SK-N-SH (cell line): Measurements from ENCODE around the gene GPR137. TPM values are rescaled to one million over a fixed set of nuclear protein-coding genes. Genes with fewer than 3 reads are reported as not detected.

ENCODE experiments used
- CTCF ChIA-PET: fragments of 300-600, 350-600 bp; formaldehyde crosslinking; extraction: SDS; loops from one replicate; lab custom pipeline; 2021; lab: Yijun Ruan, JAX
- POLR2A ChIA-PET: fragments of 350-600 bp; sonication (Branson Sonifier 250); formaldehyde crosslinking; extraction: SDS; loops from one replicate; lab custom pipeline; 2020; ENCODE audit warnings: antibody characterized with exemption, inconsistent platforms; lab: Yijun Ruan, JAX
- DNase-seq: peaks from one replicate; pipeline ENCODE4 v3.0.0; 2012
- H2AFZ ChIP-seq: fragments of 200-600 bp; sonication (generic); 2 replicates; pipeline ENCODE4 v1.8.1; 2016; ENCODE audit warnings: antibody characterized with exemption, mild to moderate bottlenecking, low read depth
- H3F3A ChIP-seq: fragments of 200-600 bp; sonication (generic); replicated peaks from 2 replicates; pipeline ENCODE3; 2016; ENCODE audit warnings: antibody characterized with exemption, mild to moderate bottlenecking; ENCODE audit not compliant: insufficient read depth
- H3K27ac ChIP-seq, 2 experiments: fragments of 200-500 bp in 1 of 2; fragments of 200-600 bp in 1 of 2; sonication (Bioruptor generic) in 1 of 2; sonication (generic), shearing (Covaris generic) in 1 of 2; 2 replicates each; pipeline versions ENCODE4 v1.5.1 to v1.6.1; 2014 to 2016; ENCODE audit warnings: low read depth in 2 of 2, inconsistent platforms in 1 of 2, low read length in 1 of 2, mild to moderate bottlenecking in 1 of 2, mixed read lengths in 1 of 2
- H3K27me3 ChIP-seq: fragments of 200-600 bp; sonication (generic), shearing (Covaris generic); 2 replicates; pipeline ENCODE4 v1.6.1; 2016; ENCODE audit warnings: mixed run types; ENCODE audit not compliant: insufficient read depth
- H3K36me3 ChIP-seq, 2 experiments: fragments of 200-500 bp in 1 of 2; fragments of 200-600 bp in 1 of 2; sonication (Bioruptor generic) in 1 of 2; sonication (generic) in 1 of 2; replicated peaks in 1 of 2; 2 replicates each; pipeline versions ENCODE3 to v1.5.1; 2014 to 2016; ENCODE audit warnings: low read length in 1 of 2, mild to moderate bottlenecking in 1 of 2; ENCODE audit not compliant: insufficient read depth in 2 of 2, control insufficient read depth in 1 of 2
- H3K4me1 ChIP-seq, 2 experiments: fragments of 200-500 bp in 1 of 2; fragments of 200-600 bp in 1 of 2; sonication (Bioruptor generic) in 1 of 2; sonication (generic), shearing (Covaris generic) in 1 of 2; 2 replicates each; pipeline versions ENCODE4 v1.5.1 to v1.6.1; 2014 to 2016; ENCODE audit warnings: low read depth in 1 of 2, low read length in 1 of 2, mixed run types in 1 of 2; ENCODE audit not compliant: insufficient read depth in 2 of 2, control insufficient read depth in 1 of 2
- H3K4me2 ChIP-seq: fragments of 200-600 bp; sonication (generic), shearing (Covaris generic); 2 replicates; pipeline ENCODE4 v1.6.1; 2017; ENCODE audit warnings: mixed run types
- H3K4me3 ChIP-seq, 2 experiments: fragments of 200-500 bp in 1 of 2; fragments of 200-600 bp in 1 of 2; sonication (Bioruptor generic) in 1 of 2; sonication (generic), shearing (Covaris generic) in 1 of 2; 2 replicates each; pipeline versions ENCODE4 v1.5.1 to v1.8.1; 2014 to 2016; ENCODE audit warnings: low read depth in 2 of 2, inconsistent platforms in 1 of 2, low read length in 1 of 2, mild to moderate bottlenecking in 1 of 2, mixed read lengths in 1 of 2, moderate library complexity in 1 of 2
- H3K79me2 ChIP-seq: fragments of 200-600 bp; sonication (generic); 2 replicates; pipeline ENCODE4 v1.8.1; 2017; ENCODE audit warnings: mild to moderate bottlenecking; ENCODE audit not compliant: insufficient read depth
- H3K9ac ChIP-seq: fragments of 200-600 bp; sonication (generic); 2 replicates; pipeline ENCODE4 v1.6.1; 2017; ENCODE audit warnings: mixed run types
- H3K9me2 ChIP-seq: fragments of 200-600 bp; sonication (generic); 2 replicates; pipeline ENCODE4 v1.6.1; 2017; ENCODE audit warnings: mixed run types
- H3K9me3 ChIP-seq: fragments of 200-600 bp; sonication (generic); 2 replicates; pipeline ENCODE4 v1.6.1; 2017; ENCODE audit warnings: mixed run types, mild to moderate bottlenecking, moderate library complexity
- H4K20me1 ChIP-seq: fragments of 200-600 bp; sonication (generic); 2 replicates; pipeline ENCODE4 v1.6.1; 2017; ENCODE audit warnings: mild to moderate bottlenecking, mixed run types; ENCODE audit not compliant: insufficient read depth
- CHD2 ChIP-seq: fragments of 150-350 bp; IDR thresholded peaks from 2 replicates; pipeline ENCODE4 v1.6.1; 2018; ENCODE audit warnings: low read length; ENCODE audit not compliant: partially characterized antibody
- EZH2phosphoT487 ChIP-seq: fragments of 200-600 bp; sonication (generic); IDR thresholded peaks from 2 replicates; pipeline ENCODE4 v1.6.1; 2017; ENCODE audit warnings: low read depth, mixed run types, mild to moderate bottlenecking, antibody characterized with exemption, moderate library complexity, borderline replicate concordance
- MXI1 ChIP-seq: IDR thresholded peaks from 2 replicates; pipeline ENCODE4 v1.6.1; 2012; ENCODE audit warnings: mild to moderate bottlenecking, low read depth, low read length, improper control_type of control experiment
- NRF1 ChIP-seq: IDR thresholded peaks from 2 replicates; pipeline ENCODE4 v1.6.1; 2012; ENCODE audit warnings: low read depth, mild to moderate bottlenecking, low read length
- POLR2AphosphoS5 ChIP-seq: IDR thresholded peaks from 2 replicates; pipeline ENCODE4 v1.6.1; 2012; ENCODE audit warnings: low read depth, low read length
- SIN3A ChIP-seq: IDR thresholded peaks from 2 replicates; pipeline ENCODE4 v1.6.1; 2012; ENCODE audit warnings: low read depth, mild to moderate bottlenecking, low read length, moderate library complexity, borderline replicate concordance
- TAF1 ChIP-seq: IDR thresholded peaks from 2 replicates; pipeline ENCODE4 v1.6.1; 2012; ENCODE audit warnings: low read depth, mild to moderate bottlenecking, low read length, moderate library complexity, borderline replicate concordance
- YY1 ChIP-seq: IDR thresholded peaks from 2 replicates; pipeline ENCODE4 v1.4.0; 2012; ENCODE audit warnings: low read depth, mild to moderate bottlenecking
- WGBS: methylation state at CpG from one replicate; pipeline ENCODE4 v1.1.6; 2017; ENCODE audit warnings: low lambda C conversion rate; 5-methylcytosine and 5-hydroxymethylcytosine counted together
- polyA plus RNA-seq, 3 experiments: library from polyadenylated mRNA; depleted of rRNA; stranded (reverse); fragments of >200 nt; gene quantifications; 2 replicates each; pipeline ENCODE4 v1.2.3, GENCODE V29; 2012
- TF ChIP-seq, protein P1 (sequence below): IDR thresholded peaks from 2 replicates; pipeline ENCODE4 v1.6.1; 2012; ENCODE audit warnings: mild to moderate bottlenecking, low read depth, low read length, moderate library complexity
- TF ChIP-seq, protein P2 (sequence below): fragments of 200-600 bp; sonication (generic); IDR thresholded peaks from 2 replicates; pipeline ENCODE4 v1.6.1; 2017; ENCODE audit warnings: antibody characterized with exemption, mild to moderate bottlenecking, moderate library complexity

GPR137 gene
- polyA plus RNA-seq, 1 of the 3 experiments (the other 2 are of a cell fraction): 29.9 TPM

DNA sequence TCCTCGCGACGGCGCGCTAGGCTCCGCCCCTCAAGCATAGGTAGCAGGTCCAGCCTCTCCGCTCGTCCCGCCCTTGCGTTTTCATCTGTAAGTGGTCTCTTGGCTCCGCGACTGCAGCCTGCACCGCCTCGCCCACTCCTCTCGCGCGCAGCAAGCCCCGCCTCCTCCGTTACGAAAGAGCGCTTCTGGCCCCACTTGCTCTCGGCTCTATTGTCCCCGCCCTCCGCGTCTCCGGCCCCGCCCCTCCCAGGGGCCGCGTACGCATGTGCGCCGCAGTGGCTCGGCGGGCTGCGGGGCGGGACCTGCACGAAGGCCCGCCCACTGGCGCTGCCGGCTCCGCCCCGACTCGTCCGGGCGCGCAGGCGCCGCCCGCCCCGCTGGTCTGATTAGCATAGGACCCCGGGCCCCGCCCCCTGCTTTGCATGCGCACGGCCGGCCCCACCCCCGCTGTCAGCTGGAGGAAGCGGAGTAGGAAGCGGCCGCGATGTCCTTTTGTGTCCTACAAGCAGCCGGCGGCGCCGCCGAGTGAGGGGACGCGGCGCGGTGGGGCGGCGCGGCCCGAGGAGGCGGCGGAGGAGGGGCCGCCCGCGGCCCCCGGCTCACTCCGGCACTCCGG, 19.5 kb downstream of the GPR137 start, which contains the start of gene ESRRA:
TSS of gene ESRRA (plus strand) at position 450 of the 616 bp plus-strand sequence. CDS start 1,656 bp downstream, outside the sequence.
- Histone ChIP-seq H2AFZ (peak within 1 kb of the TSS; percentile 84), H3K4me2 (peak within 1 kb of the TSS; percentile 99), H3K9me2 (no peaks in the 10 kb centered on the region), H3K9ac (peak within 1 kb of the TSS; percentile 68), H3K79me2 (peaks cover 30% of the 10 kb centered on the region; the same call in 1 of the 2 replicates), H3K36me3 (peaks cover 0 to 2% of the 10 kb centered on the region in 2 experiments), H3F3A (peaks cover 12% of the 10 kb centered on the region), H3K4me3 (peak within 1 kb of the TSS; percentile 67 to 82), H3K27me3 (no peaks in the 10 kb centered on the region), H3K4me1 (peaks cover 5 to 18% of the 10 kb centered on the region in 2 experiments; a peak in 2 of 4 replicates), H3K9me3 (no peaks in the 10 kb centered on the region), H4K20me1 (no peaks in the 10 kb centered on the region), H3K27ac (peak within 1 kb of the TSS; percentile 83 to 96)
- under 1% methylated on average over 25 of the region's 81 CpGs for WGBS
- TF ChIP-seq YY1: no peak
- TF ChIP-seq, protein P1, sequence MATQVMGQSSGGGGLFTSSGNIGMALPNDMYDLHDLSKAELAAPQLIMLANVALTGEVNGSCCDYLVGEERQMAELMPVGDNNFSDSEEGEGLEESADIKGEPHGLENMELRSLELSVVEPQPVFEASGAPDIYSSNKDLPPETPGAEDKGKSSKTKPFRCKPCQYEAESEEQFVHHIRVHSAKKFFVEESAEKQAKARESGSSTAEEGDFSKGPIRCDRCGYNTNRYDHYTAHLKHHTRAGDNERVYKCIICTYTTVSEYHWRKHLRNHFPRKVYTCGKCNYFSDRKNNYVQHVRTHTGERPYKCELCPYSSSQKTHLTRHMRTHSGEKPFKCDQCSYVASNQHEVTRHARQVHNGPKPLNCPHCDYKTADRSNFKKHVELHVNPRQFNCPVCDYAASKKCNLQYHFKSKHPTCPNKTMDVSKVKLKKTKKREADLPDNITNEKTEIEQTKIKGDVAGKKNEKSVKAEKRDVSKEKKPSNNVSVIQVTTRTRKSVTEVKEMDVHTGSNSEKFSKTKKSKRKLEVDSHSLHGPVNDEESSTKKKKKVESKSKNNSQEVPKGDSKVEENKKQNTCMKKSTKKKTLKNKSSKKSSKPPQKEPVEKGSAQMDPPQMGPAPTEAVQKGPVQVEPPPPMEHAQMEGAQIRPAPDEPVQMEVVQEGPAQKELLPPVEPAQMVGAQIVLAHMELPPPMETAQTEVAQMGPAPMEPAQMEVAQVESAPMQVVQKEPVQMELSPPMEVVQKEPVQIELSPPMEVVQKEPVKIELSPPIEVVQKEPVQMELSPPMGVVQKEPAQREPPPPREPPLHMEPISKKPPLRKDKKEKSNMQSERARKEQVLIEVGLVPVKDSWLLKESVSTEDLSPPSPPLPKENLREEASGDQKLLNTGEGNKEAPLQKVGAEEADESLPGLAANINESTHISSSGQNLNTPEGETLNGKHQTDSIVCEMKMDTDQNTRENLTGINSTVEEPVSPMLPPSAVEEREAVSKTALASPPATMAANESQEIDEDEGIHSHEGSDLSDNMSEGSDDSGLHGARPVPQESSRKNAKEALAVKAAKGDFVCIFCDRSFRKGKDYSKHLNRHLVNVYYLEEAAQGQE: no peak
- TF ChIP-seq NRF1: peak; percentile 95
- TF ChIP-seq SIN3A: peak; percentile 69
- TF ChIP-seq CHD2: peak; percentile 30
- 0 out of 2 replicates have a peak, but pooled peaks have one; percentile 6 for TF ChIP-seq TAF1
- TF ChIP-seq, protein P2, sequence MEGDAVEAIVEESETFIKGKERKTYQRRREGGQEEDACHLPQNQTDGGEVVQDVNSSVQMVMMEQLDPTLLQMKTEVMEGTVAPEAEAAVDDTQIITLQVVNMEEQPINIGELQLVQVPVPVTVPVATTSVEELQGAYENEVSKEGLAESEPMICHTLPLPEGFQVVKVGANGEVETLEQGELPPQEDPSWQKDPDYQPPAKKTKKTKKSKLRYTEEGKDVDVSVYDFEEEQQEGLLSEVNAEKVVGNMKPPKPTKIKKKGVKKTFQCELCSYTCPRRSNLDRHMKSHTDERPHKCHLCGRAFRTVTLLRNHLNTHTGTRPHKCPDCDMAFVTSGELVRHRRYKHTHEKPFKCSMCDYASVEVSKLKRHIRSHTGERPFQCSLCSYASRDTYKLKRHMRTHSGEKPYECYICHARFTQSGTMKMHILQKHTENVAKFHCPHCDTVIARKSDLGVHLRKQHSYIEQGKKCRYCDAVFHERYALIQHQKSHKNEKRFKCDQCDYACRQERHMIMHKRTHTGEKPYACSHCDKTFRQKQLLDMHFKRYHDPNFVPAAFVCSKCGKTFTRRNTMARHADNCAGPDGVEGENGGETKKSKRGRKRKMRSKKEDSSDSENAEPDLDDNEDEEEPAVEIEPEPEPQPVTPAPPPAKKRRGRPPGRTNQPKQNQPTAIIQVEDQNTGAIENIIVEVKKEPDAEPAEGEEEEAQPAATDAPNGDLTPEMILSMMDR: no peak
- no peak for TF ChIP-seq EZH2phosphoT487
- TF ChIP-seq MXI1: peak; percentile 52; the same call in 1 of the 2 replicates
- TF ChIP-seq POLR2AphosphoS5: peak; percentile 26; the same call in 1 of the 2 replicates
- POLR2A ChIA-PET: interaction anchor here (1.0 to 5.8 kb wide), 9 partner anchors 11 to 101 kb away, joined by 3 to 54 read pairs (median 4); partner anchors contain the start of genes BAD, FKBP2, GPR137 and PRDX5
- CTCF ChIA-PET: interaction anchor here (0.6 to 6.7 kb wide), 25 partner anchors 9 to 804 kb away, joined by 3 to 196 read pairs (median 7); partner anchors contain the start of genes ATG2A, BAD, DNAJC4 and FERMT3
- peak; percentile 100 for DNase-seq
